Fibroblast of skin of right biceps (primary cell): ENCODE data around the gene PRKAB1.

ENCODE experiments used
- DNase-seq: peaks from one replicate; pipeline ENCODE4 v3.0.0-alpha.2; 2013

The PRKAB1 gene

GRCh38 chr12:119714614-119715267 lies 46.8 kb downstream of the PRKAB1 start:
- DNase-seq: no peak

- peak; percentile 38 for DNase-seq
Observed at GRCh38 chr12:119715268-119715620, 47.3 kb downstream of the PRKAB1 start.

- DNase-seq: no peak
Observed at GRCh38 chr12:119718141-119718540, 50.2 kb downstream of the PRKAB1 start.

- DNase-seq: no peak
Observed at GRCh38 chr12:119720349-119720748, 52.4 kb downstream of the PRKAB1 start.

- no peak for DNase-seq
Observed at GRCh38 chr12:119721306-119721705, 53.4 kb downstream of the PRKAB1 start.

GRCh38 chr12:119725523-119725922 lies 57.6 kb downstream of the PRKAB1 start:
- DNase-seq: no peak

- DNase-seq: no peak
Observed at GRCh38 chr12:119727600-119728443, 59.9 kb downstream of the PRKAB1 start.

- peak; percentile 5 for DNase-seq
Observed at GRCh38 chr12:119728444-119728745, 60.5 kb downstream of the PRKAB1 start.

- DNase-seq: no peak
Observed at GRCh38 chr12:119729871-119730270, 61.9 kb downstream of the PRKAB1 start.

- DNase-seq: no peak
Observed at GRCh38 chr12:119730381-119730780, 62.4 kb downstream of the PRKAB1 start.
